Left renal cortex interstitium (tissue), 4 donors: ENCODE measurements around the gene IFIT3. TPM values are rescaled to one million over a fixed set of nuclear protein-coding genes. Genes with fewer than 3 reads are reported as not detected.
"Not testable (repeated sequence)": the region's sequence is repeated elsewhere in the genome, so short reads cannot be mapped to it uniquely, and the experiment has no call there.

Experiments
- DNase-seq, 4 donors: peaks; one replicate each; pipeline ENCODE4 v3.0.0-alpha.2; 2013; ENCODE audit warnings: low read depth in 4 of 4, low spot score in 2 of 4, missing footprints in 1 of 4
- polyA plus RNA-seq, 4 donors: library from polyadenylated mRNA; unstranded; fragments of 120-200 nt; gene quantifications; one replicate each; pipeline ENCODE4 v1.2.1, GENCODE V29; 2013; ENCODE audit not compliant: insufficient read length in 4 of 4

IFIT3 gene
- polyA plus RNA-seq, 4 donors: 11.7 to 18.7 (median 14.2) TPM

GRCh38 chr10:89303161-89303560 is 24.6 kb upstream of the IFIT3 start:
- DNase-seq: no peak

- DNase-seq: no peak
Measured at GRCh38 chr10:89304026-89304425, 23.8 kb upstream of the IFIT3 start.

GRCh38 chr10:89304446-89304845 is 23.4 kb upstream of the IFIT3 start:
- DNase-seq: no peak

DNA sequence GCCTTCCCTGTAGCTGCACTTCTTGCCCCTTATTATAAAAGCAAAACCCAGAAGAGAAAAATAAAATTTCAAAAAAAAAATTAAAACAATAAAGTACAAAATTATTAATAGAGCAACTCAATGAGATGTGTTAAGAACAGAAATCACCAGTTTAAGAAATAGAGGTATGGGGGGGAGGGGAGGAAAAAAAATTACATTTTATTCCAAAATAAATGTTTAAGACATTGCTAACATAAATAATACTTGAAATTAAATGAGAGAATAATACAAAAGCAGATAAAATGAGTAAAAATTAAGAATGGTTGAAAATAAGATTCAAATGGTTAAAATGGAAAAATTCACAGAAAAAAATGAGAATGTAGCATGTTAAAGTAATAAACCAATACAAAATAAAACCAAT is 22.9 kb upstream of the IFIT3 start:
- no peak for DNase-seq

GRCh38 chr10:89305766-89306433 is 21.9 kb upstream of the IFIT3 start:
- DNase-seq: no peak

- no peak for DNase-seq
Measured at GRCh38 chr10:89306434-89307268, 21.1 kb upstream of the IFIT3 start.

GRCh38 chr10:89307269-89307577 is 20.6 kb upstream of the IFIT3 start:
- DNase-seq: no peak

DNA sequence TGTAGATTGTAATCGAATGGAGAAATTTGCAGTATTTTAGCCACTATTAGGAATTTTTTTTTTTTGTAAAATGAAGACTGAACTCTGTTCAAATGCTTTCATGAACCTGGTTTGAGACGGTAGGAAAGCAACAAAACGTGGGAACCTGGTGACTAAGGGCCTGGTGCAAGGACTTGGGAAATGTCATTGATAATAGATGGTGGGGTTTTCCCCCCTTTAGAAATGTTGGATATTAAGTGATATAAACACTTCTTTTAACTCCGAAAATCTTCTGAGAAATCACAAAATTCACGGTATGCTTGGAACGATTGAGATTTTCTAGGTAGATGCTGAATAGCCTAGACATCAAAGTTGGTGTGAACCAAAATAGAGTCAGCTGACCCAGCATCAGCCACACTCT is 19.5 kb upstream of the IFIT3 start:
- DNase-seq: no peak

DNA sequence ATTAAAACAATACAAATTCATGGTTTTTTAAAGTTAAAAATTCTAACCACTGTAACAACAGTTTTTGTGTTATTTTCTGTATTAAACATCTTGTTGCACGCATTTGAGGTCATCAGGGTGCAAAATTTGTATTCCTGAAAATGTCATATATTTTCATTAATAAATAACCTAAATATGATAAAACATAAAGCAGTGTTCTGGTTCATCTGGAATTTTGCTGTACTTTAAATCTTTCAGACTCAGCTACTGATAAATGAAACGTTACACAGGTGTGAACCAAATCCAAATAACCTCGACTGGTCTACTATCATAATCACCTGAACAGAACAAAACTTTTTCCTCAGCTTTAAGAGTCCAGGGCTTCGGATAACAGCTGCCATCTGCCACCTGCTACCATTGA is 19.1 kb upstream of the IFIT3 start:
- DNase-seq: no peak

- no peak for DNase-seq
Measured at GRCh38 chr10:89309156-89310055, 18.4 kb upstream of the IFIT3 start.

- no peak for DNase-seq
Measured at GRCh38 chr10:89310056-89310893, 17.5 kb upstream of the IFIT3 start.

DNA sequence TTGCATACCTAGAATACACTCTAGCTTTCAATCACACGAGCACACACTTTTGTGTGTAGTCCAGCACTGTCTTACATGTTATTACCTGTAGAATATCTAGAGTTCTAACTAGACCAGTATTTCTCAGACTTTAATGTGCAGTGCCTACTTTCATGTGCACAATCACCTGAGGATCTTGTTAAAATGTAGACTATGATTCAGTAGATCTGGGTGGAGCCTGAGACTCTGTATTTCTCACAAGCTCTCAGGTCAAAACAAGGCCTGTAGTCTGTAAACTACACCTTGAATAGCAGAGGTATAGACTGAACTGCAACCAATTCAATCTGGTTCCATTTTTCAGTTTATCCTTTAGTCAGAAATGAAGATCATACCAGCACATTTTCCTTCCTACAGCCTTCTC is 14.8 kb upstream of the IFIT3 start:
- DNase-seq: no peak

DNA sequence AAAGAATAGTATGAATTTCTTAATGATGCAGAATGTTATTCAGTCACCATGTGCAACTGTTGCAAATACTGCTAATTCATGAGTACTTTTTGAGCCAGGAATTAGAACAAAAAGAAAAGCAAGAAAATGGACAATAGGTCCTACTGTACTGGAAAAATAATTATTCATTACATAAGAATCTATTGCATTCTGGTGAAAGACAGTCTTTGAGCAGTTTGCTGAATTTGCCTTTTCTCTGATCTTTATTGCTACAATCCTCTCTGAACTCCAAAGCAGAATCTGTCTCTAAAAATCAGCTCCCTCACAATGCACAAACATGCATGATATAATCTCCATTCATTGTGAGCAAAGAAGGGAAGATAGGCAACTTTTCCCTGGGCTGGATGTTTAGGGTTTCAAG is 13.1 kb upstream of the IFIT3 start:
- DNase-seq: no peak

DNA sequence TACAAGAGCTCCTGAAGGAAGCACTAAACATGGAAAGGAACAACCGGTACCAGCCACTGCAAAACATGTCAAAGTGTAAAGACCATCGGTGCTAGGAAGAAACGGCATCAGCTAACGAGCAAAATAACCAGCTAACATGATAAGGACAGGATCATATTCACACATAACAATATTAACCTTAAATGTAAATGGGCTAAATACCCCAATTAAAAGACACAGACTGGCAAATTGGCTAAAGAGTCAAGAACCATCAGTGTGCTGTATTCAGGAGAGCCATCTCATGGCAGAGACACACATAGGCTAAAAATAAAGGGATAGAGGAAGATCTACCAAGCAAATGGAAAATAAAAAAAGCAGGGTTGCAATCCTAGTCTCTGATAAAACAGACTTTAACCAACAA is 9.8 kb upstream of the IFIT3 start:
- DNase-seq: not testable (repeated sequence)

- not testable (repeated sequence) for DNase-seq
Measured at GRCh38 chr10:89325081-89325480, 2.7 kb upstream of the IFIT3 start.

GRCh38 chr10:89325856-89326255 is 1.9 kb upstream of the IFIT3 start:
- not testable (repeated sequence) for DNase-seq

- no peak for DNase-seq
Measured at GRCh38 chr10:89329151-89329550, 1.4 kb downstream of the IFIT3 start.

DNA sequence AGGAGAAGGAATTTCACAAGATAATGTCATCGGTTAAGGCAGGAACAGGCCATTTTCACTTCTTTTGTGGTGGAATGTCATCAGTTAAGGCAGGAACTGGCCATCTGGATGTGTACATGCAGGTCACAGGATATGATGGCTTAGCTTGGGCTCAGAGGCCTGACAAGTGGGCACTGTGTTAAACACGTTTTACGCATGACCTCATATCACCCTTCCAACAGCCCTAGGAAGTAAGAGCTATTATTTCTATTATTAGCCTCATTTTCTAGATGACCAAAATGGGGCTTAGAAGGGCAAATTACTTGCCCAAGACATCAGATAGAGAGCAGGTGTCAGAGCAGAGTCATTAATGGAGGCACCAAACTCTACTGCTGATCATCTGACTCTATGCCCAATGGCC is 2.2 kb downstream of the IFIT3 start:
- DNase-seq: not testable (repeated sequence)

DNA sequence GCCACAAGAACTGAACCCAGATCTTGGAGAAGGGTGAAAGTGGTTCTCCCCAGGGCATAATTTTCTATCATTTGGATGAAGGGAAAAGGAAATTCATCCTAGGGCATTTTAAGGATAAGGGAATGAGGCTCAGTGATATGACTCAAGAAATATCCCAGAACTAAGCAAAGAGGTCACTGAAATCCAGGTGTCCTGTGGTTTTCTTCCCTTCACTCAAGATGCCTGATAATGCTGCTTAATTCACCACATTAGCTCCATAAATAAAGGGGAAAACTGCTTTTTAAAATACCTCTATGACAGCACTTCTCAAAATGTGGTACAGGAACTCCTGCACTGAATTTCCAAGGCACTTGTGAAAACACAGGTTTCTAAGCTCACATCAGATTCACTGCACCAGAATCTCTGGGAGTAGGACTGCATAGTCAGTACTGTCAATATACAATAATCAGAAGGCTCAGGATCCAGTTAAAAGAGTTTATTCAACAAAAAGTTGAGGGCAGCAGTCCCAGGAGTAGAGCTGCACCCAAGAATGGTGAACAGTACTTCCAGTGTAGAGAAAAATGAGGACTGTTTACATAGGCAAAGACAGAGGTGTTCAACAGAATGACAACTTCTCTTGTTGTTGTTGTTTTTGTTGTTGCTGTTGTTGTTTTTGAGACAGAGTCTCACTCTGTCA is 2.9 kb downstream of the IFIT3 start:
- no peak for DNase-seq
